ENCODE results near the gene ST6GAL1.

ST6GAL1 gene

GRCh38 chr3:187076297-187076696 is 146.0 kb downstream of the ST6GAL1 start:
- H3K4me3 Mint-ChIP-seq: no peak overlapping the region
- peaks cover 62% of the 10 kb centered on the region for H3K36me3 Mint-ChIP-seq (ENCODE audit: low read depth)
- no peak overlapping the region for H3K27ac Mint-ChIP-seq
- no peaks in the 10 kb centered on the region for H3K27me3 Mint-ChIP-seq (ENCODE audit: low read depth)
- no peaks in the 10 kb centered on the region for H3K4me1 Mint-ChIP-seq
- no peaks in the 10 kb centered on the region for H3K9me3 Mint-ChIP-seq
- TF ChIP-seq, protein P1, sequence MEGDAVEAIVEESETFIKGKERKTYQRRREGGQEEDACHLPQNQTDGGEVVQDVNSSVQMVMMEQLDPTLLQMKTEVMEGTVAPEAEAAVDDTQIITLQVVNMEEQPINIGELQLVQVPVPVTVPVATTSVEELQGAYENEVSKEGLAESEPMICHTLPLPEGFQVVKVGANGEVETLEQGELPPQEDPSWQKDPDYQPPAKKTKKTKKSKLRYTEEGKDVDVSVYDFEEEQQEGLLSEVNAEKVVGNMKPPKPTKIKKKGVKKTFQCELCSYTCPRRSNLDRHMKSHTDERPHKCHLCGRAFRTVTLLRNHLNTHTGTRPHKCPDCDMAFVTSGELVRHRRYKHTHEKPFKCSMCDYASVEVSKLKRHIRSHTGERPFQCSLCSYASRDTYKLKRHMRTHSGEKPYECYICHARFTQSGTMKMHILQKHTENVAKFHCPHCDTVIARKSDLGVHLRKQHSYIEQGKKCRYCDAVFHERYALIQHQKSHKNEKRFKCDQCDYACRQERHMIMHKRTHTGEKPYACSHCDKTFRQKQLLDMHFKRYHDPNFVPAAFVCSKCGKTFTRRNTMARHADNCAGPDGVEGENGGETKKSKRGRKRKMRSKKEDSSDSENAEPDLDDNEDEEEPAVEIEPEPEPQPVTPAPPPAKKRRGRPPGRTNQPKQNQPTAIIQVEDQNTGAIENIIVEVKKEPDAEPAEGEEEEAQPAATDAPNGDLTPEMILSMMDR (IDR thresholded peaks at IDR 0.05; ENCODE audit: unreplicated experiment in 3 of 3): no peak

DNA sequence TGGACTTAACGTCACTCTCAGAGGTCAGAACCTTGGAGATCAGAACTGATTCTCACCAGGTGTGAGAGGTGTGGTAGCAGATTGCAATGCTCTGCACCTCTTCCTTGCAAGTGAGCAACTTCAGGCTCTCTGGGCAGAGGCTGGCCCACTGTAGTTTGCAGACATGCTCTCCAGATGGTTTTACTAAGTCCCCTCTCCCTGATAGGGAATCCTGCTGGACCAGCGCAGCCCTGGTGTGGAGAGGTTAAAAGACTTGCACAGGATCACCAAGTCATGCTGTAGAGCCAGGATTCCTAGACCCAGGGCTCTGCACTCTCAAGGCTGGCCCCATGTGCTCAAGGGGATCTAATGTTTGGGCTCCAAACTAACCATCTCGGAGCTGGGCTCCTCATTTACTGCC is 146.8 kb downstream of the ST6GAL1 start:
- no peak overlapping the region for H3K27ac Mint-ChIP-seq
- peaks cover 58% of the 10 kb centered on the region for H3K36me3 Mint-ChIP-seq (ENCODE audit: low read depth)
- TF ChIP-seq, protein P1 (IDR thresholded peaks at IDR 0.05; ENCODE audit: unreplicated experiment in 3 of 3): no peak
- H3K4me3 Mint-ChIP-seq: no peak overlapping the region
- H3K27me3 Mint-ChIP-seq (ENCODE audit: low read depth): no peaks in the 10 kb centered on the region
- H3K9me3 Mint-ChIP-seq: no peaks in the 10 kb centered on the region
- H3K4me1 Mint-ChIP-seq: no peaks in the 10 kb centered on the region

DNA sequence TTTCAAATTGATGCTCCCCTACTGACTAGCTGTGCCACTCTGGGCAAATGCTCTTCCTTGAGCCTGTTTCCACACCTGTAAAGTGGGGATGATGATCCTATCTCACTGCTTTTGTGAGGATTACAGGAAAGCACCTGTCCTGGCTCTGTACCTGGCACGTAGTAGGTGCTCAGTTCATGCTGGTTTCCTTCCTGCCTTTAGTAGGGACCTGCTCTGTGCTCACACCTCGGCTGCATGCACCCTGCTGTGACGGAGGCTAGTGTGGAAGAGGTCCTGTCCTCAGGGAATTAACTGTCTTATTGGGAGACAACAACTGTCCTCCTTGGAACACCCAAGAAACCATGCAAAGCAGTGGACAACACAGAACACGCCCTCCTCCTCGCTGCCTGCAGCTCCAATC is 147.2 kb downstream of the ST6GAL1 start:
- Mint-ChIP-seq H3K27me3 (ENCODE audit: low read depth) (no peaks in the 10 kb centered on the region), H3K4me3 (no peak overlapping the region), H3K27ac (no peak overlapping the region), H3K36me3 (ENCODE audit: low read depth) (peaks cover 58% of the 10 kb centered on the region), H3K4me1 (peaks cover 2% of the 10 kb centered on the region), H3K9me3 (no peaks in the 10 kb centered on the region)
- TF ChIP-seq, protein P1 (IDR thresholded peaks at IDR 0.05; ENCODE audit: unreplicated experiment in 3 of 3): no peak

DNA sequence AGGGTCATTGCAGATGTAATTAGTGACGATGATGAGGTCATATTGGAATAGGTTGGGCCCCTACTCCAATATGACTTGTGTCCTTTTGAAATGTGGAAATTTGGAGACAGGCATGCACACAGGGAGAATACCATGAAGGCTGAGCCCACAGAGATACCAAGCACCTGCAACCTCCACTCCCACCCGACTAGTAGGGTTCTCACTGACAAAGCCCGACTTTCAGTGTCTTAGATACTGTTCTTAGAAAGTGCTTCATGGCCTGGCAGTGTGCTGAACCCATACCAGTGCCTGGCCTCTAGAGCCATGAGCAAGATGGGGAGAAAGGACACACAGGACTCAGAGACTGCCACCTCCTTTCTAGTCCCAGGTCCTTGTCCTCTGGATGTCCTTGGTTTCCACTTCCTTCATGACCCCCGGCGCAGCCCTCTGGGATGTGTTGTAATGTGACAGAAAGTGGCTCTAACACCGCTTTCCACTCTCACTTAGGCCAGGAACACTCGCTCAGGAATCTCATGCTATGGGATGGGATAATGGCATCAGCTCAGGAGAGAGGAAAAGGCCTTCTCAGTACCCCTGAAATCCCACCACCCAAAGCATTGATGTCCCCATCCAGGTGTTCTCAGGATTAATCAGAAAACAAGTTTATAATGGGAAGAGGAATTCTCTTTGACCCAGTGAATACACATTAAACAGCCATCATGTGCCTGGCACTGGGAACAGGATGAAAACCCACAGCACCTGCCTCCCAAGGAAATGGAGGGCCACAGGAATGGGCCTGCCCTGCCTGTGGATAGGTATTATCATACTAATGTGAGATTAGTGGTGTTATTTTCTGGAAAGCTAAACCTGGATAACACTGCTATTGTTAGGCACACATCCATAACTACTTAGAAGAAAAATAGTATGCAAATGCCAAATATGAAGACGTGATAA is 149.0 kb downstream of the ST6GAL1 start:
- H3K36me3 Mint-ChIP-seq (ENCODE audit: low read depth): peaks cover 50% of the 10 kb centered on the region
- no peaks in the 10 kb centered on the region for H3K27me3 Mint-ChIP-seq (ENCODE audit: low read depth)
- H3K4me1 Mint-ChIP-seq: peaks cover 8% of the 10 kb centered on the region
- TF ChIP-seq, protein P1 (IDR thresholded peaks at IDR 0.05; ENCODE audit: unreplicated experiment in 3 of 3): no peak
- no peak overlapping the region for H3K4me3 Mint-ChIP-seq
- H3K9me3 Mint-ChIP-seq: no peaks in the 10 kb centered on the region
- H3K27ac Mint-ChIP-seq: no peak overlapping the region

GRCh38 chr3:187080799-187081450 is 150.6 kb downstream of the ST6GAL1 start:
- no peak overlapping the region for H3K4me3 Mint-ChIP-seq
- TF ChIP-seq, protein P1 (IDR thresholded peaks at IDR 0.05; ENCODE audit: unreplicated experiment in 3 of 3): no peak
- peaks cover 3% of the 10 kb centered on the region for H3K9me3 Mint-ChIP-seq
- no peaks in the 10 kb centered on the region for H3K27me3 Mint-ChIP-seq (ENCODE audit: low read depth)
- H3K4me1 Mint-ChIP-seq: peaks cover 14% of the 10 kb centered on the region
- H3K36me3 Mint-ChIP-seq (ENCODE audit: low read depth): peaks cover 37% of the 10 kb centered on the region
- H3K27ac Mint-ChIP-seq: no peak overlapping the region

Measured in nephron (organoid).